ENCODE data around the gene EVPL.
"Not testable (repeated sequence)": the region's sequence is repeated elsewhere in the genome, so short reads cannot be mapped to it uniquely, and the experiment has no call there.

The EVPL gene

DNA sequence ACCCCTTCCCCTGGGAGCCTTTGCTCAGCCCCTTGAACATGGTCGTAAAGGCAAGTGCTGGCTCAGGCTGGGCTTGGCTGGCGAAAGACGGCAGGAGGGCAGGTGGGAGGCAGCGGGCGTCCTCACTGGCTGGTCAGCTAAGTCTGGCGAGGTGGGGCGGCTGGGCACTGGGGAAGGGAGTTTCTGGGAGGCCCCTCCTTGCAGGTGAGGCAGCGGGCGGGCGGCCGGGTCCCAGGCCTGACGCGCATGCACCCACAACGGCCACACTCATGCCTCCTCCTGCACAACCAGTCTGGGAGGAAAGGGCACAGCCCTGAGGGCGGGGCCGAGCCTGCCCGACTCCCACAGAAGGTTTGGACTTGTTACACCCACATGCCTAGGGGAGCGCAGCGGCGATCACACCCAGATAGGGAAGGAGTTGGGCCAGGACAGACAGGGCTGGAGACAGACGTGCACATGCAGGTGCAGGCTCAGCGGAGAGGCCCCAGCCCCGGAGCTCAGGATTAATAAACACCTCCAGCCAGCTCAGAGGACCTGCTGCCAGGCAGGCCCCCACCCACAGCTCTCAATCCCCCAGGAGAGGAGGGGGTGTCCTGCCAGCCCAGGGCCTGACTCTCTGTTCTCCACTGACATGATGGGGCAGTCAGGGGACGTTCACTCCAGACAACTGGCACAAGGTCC is at the start of gene EVPL:
TSS of gene EVPL (minus strand) at position 148 of the 681 bp plus-strand sequence. CDS start at position 40, 108 bp downstream.
- Mint-ChIP-seq H3K4me3 (no peak within 1 kb of the TSS), H3K27ac (no peak within 1 kb of the TSS), H3K4me1 (ENCODE audit: low read depth) (peaks cover 9% of the 10 kb centered on the region), H3K36me3 (ENCODE audit: low read depth) (no peaks in the 10 kb centered on the region), H3K9me3 (no peaks in the 10 kb centered on the region), H3K27me3 (peaks cover 26% of the 10 kb centered on the region)
- intact Hi-C loops (cut with micrococcal nuclease) = no loop called here

- H3K27me3 Mint-ChIP-seq = peaks cover 79% of the 10 kb centered on the region
- H3K27ac Mint-ChIP-seq = no peak overlapping the region
- H3K4me3 Mint-ChIP-seq = no peak overlapping the region
Observed at GRCh38 chr17:76076146-76076764, 49.1 kb upstream of the EVPL start.

DNA sequence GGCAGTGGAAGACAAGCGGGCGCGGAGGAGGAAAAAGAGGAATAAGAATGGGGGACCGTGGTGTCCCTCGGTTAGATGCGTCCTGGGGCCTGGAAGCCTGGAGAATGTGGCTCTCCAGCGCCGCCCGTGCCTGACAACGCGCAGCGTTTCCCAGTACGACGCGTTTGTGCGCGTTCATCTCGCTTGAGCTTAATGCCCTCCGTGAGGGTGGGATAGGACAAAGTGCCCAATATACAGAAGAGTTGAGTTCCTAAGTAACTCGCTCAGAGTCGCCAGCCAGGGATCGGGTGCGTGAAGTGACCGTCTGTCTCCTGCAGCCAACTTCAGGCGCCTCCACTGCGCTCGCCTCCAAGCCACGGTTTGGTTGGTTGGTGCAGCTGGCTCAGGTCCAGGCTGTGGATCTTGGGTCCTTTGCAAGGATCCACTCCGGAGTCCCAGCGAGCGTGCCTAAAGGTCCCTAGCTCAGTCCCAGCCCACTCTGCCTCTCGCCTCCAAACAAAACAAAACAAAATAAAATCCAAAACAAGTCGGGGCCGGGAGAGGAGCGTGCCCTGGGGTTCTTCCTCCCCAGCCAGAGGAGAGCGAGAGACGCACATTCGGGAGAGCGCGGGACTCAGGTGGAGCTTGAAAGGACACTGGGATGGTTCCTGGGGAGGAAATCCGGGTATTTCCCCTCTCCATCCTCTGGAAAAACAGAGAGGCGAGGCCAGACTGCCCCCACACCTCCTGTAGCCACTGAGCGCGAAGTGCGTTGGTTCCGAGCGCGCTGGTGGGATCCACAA is 48.4 kb upstream of the EVPL start:
- H3K4me1 Mint-ChIP-seq (ENCODE audit: low read depth) = peaks cover 48% of the 10 kb centered on the region
- intact Hi-C loops (cut with micrococcal nuclease) = no loop called here
- H3K4me3 Mint-ChIP-seq = peak overlapping the region; percentile 65

More at GRCh38 chr17:76076146-76076764, 49.1 kb upstream of the EVPL start:
- intact Hi-C loops (cut with micrococcal nuclease) = no loop called here
- H3K4me1 Mint-ChIP-seq (ENCODE audit: low read depth) = peaks cover 43% of the 10 kb centered on the region
- no peaks in the 10 kb centered on the region for H3K9me3 Mint-ChIP-seq
- peaks cover 11% of the 10 kb centered on the region for H3K36me3 Mint-ChIP-seq (ENCODE audit: low read depth)

DNA sequence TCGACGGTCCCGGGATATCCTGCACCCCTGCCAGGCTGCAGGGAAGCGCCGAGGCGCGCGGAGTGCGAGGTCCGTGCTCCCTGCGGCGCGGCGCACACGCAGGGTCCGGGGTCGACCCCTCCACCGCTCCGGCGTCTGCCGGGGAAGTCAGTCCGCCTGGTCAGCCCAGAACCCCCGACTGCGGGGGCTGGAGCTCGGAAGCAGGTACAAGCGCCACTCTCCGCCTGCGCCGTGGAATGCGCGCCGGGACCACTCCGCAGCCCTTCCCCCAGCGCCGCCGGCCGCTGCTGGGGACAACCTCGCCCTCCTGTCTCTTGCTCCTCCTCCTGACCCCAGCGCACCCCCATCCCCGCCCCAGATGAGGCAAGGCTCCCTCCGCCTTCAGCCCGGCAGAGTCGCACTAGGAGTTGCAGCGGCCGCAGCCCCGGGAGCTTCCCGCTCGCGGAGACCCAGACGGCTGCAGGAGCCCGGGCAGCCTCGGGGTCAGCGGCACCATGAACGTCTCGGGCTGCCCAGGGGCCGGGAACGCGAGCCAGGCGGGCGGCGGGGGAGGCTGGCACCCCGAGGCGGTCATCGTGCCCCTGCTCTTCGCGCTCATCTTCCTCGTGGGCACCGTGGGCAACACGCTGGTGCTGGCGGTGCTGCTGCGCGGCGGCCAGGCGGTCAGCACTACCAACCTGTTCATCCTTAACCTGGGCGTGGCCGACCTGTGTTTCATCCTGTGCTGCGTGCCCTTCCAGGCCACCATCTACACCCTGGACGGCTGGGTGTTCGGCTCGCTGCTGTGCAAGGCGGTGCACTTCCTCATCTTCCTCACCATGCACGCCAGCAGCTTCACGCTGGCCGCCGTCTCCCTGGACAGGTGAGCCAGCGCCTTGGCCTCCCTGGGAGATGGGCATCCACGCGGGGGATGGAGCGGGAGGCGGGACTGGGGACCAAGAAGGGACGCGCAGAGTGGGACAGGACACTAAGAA is 47.6 kb upstream of the EVPL start, which contains the start of gene GALR2:
TSS of gene GALR2 (plus strand) at position 392 of the 974 bp plus-strand sequence. CDS start at position 495, 103 bp downstream.
- peaks cover 55% of the 10 kb centered on the region for H3K4me1 Mint-ChIP-seq (ENCODE audit: low read depth)
- peaks cover 17% of the 10 kb centered on the region for H3K36me3 Mint-ChIP-seq (ENCODE audit: low read depth)
- no peaks in the 10 kb centered on the region for H3K9me3 Mint-ChIP-seq

More for the DNA sequence above, 48.4 kb upstream of the EVPL start:
- no peaks in the 10 kb centered on the region for H3K9me3 Mint-ChIP-seq
- H3K36me3 Mint-ChIP-seq (ENCODE audit: low read depth) = peaks cover 11% of the 10 kb centered on the region
- H3K27ac Mint-ChIP-seq = no peak overlapping the region
- peaks cover 73% of the 10 kb centered on the region for H3K27me3 Mint-ChIP-seq

DNA sequence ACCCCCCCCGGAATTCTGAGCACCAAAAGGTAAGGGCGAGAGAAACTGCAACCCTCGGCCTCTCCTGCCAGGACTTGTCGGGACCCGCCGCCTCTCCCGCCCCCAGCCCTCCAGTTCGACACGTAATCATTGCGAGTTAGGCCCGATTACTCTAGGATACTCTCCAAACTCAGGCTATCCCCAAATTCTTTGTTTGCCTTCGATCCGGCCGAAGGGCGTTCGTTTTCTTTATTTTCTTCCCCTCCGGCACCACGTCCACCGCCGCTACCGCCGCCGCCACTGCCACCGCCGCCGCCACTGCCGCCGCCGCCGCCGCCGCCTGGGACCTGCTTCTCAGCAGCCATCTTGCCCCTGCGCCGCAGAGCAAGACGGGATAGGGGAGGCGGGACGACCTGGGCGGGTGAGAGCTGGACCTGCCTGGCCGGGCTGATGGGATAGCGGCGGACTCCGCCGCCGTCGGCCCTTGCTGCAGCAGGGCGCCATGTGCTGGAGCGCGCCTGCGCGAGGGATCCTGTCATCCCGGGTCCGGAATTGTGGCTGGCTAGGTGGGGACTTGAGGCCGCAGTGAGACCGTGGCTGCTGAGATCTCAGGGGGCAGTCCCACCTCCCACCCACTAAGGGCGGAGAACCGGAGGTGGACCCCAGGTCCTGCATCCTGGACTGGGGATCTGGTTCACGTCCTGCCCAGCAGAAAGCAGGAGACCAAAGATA is 45.2 kb upstream of the EVPL start, which contains the start of gene SRP68:
TSS of gene SRP68 (minus strand) at position 370 of the 711 bp plus-strand sequence. CDS start at position 344, 26 bp downstream.
- intact Hi-C loops (cut with micrococcal nuclease) = no loop called here

More for the DNA sequence above, 47.6 kb upstream of the EVPL start, which contains the start of gene GALR2:
- intact Hi-C loops (cut with micrococcal nuclease) = no loop called here
- no peak within 1 kb of the TSS for H3K27ac Mint-ChIP-seq
- peaks cover 64% of the 10 kb centered on the region for H3K27me3 Mint-ChIP-seq
- H3K4me3 Mint-ChIP-seq = peak within 1 kb of the TSS; percentile 65

GRCh38 chr17:76071531-76072147 is 44.5 kb upstream of the EVPL start:
- intact Hi-C loops (cut with micrococcal nuclease) = no loop called here
- H3K27me3 Mint-ChIP-seq = peaks cover 33% of the 10 kb centered on the region
- peaks cover 36% of the 10 kb centered on the region for H3K4me1 Mint-ChIP-seq (ENCODE audit: low read depth)
- peak overlapping the region; percentile 88 for H3K27ac Mint-ChIP-seq
- no peaks in the 10 kb centered on the region for H3K9me3 Mint-ChIP-seq
- peaks cover 41% of the 10 kb centered on the region for H3K36me3 Mint-ChIP-seq (ENCODE audit: low read depth)
- peak overlapping the region; percentile 92 for H3K4me3 Mint-ChIP-seq

More for the DNA sequence above, 45.2 kb upstream of the EVPL start, which contains the start of gene SRP68:
- Mint-ChIP-seq H3K4me3 (peak within 1 kb of the TSS; percentile 92), H3K36me3 (ENCODE audit: low read depth) (peaks cover 34% of the 10 kb centered on the region), H3K9me3 (no peaks in the 10 kb centered on the region), H3K27ac (peak within 1 kb of the TSS; percentile 88), H3K4me1 (ENCODE audit: low read depth) (peaks cover 42% of the 10 kb centered on the region), H3K27me3 (peaks cover 40% of the 10 kb centered on the region)

DNA sequence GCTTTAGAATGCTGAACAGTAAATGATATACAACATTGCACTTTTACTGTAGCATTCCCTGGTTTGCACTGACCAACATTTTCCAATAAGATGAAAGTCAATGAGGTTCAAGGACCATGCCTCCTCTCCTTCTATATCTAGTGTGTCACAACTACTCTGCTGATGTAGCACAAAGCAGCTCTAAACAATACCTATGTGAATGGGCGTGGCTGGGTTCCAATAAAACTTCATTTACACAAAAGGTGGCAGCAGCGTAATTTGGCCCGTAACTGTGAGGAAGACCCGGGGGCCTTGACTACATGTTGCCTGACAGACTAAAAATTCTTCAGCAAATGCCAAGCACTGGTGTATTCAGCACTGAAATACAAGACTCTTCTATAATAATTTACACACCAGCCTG is 38.7 kb upstream of the EVPL start:
- Mint-ChIP-seq H3K27ac (no peak overlapping the region), H3K4me3 (no peak overlapping the region), H3K36me3 (ENCODE audit: low read depth) (peaks cover 88% of the 10 kb centered on the region), H3K4me1 (ENCODE audit: low read depth) (peaks cover 9% of the 10 kb centered on the region), H3K9me3 (no peaks in the 10 kb centered on the region), H3K27me3 (no peaks in the 10 kb centered on the region)
- intact Hi-C loops (cut with micrococcal nuclease) = no loop called here

DNA sequence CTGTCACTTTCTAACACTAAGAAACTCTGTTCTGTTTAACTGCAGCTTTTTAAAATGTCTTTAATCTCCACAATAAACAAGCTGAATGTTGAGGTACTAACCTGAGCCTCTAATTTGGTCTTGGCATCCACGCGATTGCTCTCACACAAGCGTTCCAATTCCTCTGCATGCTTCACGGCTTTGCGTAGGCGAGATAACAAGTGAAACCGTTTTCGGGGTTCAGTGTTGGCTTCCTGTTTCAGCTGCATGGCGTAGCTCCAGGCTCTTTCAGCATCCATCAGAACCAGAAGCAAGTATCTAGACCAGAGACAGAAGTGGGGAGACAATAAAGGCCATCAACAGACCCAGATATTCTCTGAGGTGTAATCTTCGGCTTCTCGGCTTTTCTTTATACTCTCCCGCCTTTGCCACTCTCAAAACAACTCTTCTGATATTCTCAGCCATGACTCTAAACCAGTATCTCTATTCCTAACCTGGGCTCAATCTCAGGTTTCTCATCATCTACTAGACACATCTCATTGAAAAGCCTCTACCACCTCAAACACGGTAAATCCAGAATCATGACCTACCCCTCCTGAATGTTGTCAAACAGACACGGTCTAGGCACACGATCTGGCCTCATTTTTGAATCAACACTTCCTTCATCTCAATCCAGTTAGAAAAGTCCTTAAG is 36.9 kb upstream of the EVPL start:
- intact Hi-C loops (cut with micrococcal nuclease) = no loop called here
- Mint-ChIP-seq H3K4me3 (no peak overlapping the region), H3K4me1 (ENCODE audit: low read depth) (no peaks in the 10 kb centered on the region), H3K27ac (no peak overlapping the region), H3K27me3 (no peaks in the 10 kb centered on the region), H3K9me3 (no peaks in the 10 kb centered on the region), H3K36me3 (ENCODE audit: low read depth) (peaks cover 99% of the 10 kb centered on the region)

DNA sequence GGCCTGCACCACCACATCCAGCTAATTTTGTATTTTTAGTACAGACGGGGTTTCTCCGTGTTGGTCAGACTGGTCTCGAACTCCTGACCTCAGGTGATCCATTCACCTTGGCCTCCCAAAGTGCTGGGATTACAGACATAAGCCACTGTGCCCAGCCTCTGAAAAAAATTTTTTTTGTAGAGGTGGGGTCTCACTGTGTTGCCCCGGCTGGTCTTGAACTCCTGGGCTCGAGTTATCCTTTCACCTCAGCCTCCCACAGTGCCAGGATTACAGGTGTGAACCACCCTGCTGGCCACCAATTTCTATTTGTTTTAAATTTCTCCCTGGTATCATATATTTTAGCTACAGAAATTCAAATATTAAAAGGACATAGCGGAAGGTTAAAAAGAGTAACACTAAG is 31.2 kb upstream of the EVPL start:
- H3K27ac Mint-ChIP-seq; intact Hi-C loops (cut with micrococcal nuclease): not testable (repeated sequence)
- peaks cover 100% of the 10 kb centered on the region for H3K36me3 Mint-ChIP-seq (ENCODE audit: low read depth)

DNA sequence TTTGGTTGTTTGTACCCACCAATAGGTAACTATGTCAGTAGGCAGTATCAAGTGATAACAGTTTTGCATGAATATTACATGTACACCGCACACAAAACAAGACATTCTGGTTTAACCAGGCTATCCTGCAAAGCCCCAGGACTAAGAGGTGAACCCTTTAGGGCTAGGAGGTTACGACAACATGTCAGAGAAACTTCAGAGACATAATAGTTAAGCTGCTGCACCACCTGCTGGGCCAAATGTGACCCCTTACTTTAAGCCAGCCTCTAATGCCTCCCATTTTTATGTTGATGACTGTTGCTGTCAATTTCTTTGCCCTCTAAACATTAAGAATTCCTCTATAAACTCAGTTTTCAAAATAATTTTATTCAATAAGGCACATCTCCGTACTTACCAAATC is 29.8 kb upstream of the EVPL start:
- Mint-ChIP-seq H3K4me1 (ENCODE audit: low read depth) (peaks cover 10% of the 10 kb centered on the region), H3K36me3 (ENCODE audit: low read depth) (peaks cover 96% of the 10 kb centered on the region), H3K27me3 (no peaks in the 10 kb centered on the region), H3K9me3 (no peaks in the 10 kb centered on the region), H3K27ac (no peak overlapping the region), H3K4me3 (no peak overlapping the region)
- intact Hi-C loops (cut with micrococcal nuclease) = no loop called here

More for the DNA sequence above, 31.2 kb upstream of the EVPL start:
- H3K4me1 Mint-ChIP-seq (ENCODE audit: low read depth); H3K4me3 Mint-ChIP-seq; H3K9me3 Mint-ChIP-seq; H3K27me3 Mint-ChIP-seq: not testable (repeated sequence)

- Mint-ChIP-seq H3K27me3 (no peaks in the 10 kb centered on the region), H3K9me3 (no peaks in the 10 kb centered on the region), H3K27ac (no peak overlapping the region), H3K4me3 (no peak overlapping the region), H3K36me3 (ENCODE audit: low read depth) (peaks cover 96% of the 10 kb centered on the region), H3K4me1 (ENCODE audit: low read depth) (peaks cover 27% of the 10 kb centered on the region)
- intact Hi-C loops (cut with micrococcal nuclease) = no loop called here
Observed at GRCh38 chr17:76054112-76054476, 27.0 kb upstream of the EVPL start.
